ENCODE measurements around the gene AKAP10. TPM values are rescaled to one million over a fixed set of nuclear protein-coding genes. Genes with fewer than 3 reads are reported as not detected.

AKAP10 gene
- polyA plus RNA-seq, 4 donors = 5.4 to 20.7 (median 7.2) TPM

GRCh38 chr17:20010099-20010863 lies 32.7 kb upstream of the AKAP10 start:
- H3K4me1 ChIP-seq (ENCODE audit: control insufficient read depth in 3 of 3, insufficient read depth in 2 of 3, low read depth in 1 of 3, low read length in 2 of 3) = peaks cover 0 to 6% (median 0%) of the 10 kb centered on the region in 3 donors
- FAIRE-seq (no peak), DNase-seq (peak; percentile 45 to 50)
- H3K27me3 ChIP-seq (ENCODE audit: control insufficient read depth in 3 of 3, insufficient read depth in 3 of 3, low read length in 3 of 3) = peaks cover 0 to 17% (median 1%) of the 10 kb centered on the region in 3 donors
- peaks cover 0 to 3% of the 10 kb centered on the region in 2 donors for H3K9me3 ChIP-seq (ENCODE audit: control insufficient read depth in 2 of 2, insufficient read depth in 1 of 2, low read depth in 1 of 2, low read length in 1 of 2)
- 18 to 20% (median 18%) methylated on average over 11 of the region's 11 CpGs for WGBS, 3 donors
- no peak overlapping the region for H3K27ac ChIP-seq (ENCODE audit: low read depth in 1 of 3, low read length in 2 of 3)
- peak overlapping the region in 1 of 3 donors; percentile 66 for H3K4me3 ChIP-seq (ENCODE audit: low read depth in 1 of 3, low read length in 3 of 3)
- H3K36me3 ChIP-seq (ENCODE audit: control insufficient read depth in 3 of 3, insufficient read depth in 2 of 3, low read depth in 1 of 3, low read length in 3 of 3) = no peaks in the 10 kb centered on the region

GRCh38 chr17:20009302-20010098 lies 31.9 kb upstream of the AKAP10 start, which contains the start of gene SPECC1:
Gene SPECC1, plus strand, starts transcription at chr17:20009359. Its CDS starts 87,293 bp downstream, at chr17:20096652.
- WGBS, 3 donors = 0 to 1% (median 0%) methylated on average over 41 to 96 of the region's 96 CpGs
- peaks cover 0 to 3% of the 10 kb centered on the region in 2 donors for H3K9me3 ChIP-seq (ENCODE audit: control insufficient read depth in 2 of 2, insufficient read depth in 1 of 2, low read depth in 1 of 2, low read length in 1 of 2)
- DNase-seq (peak; percentile 63 to 89), FAIRE-seq (no peak)
- peak within 1 kb of the TSS; percentile 35 to 66 (median 66) for H3K4me3 ChIP-seq (ENCODE audit: low read depth in 1 of 3, low read length in 3 of 3)
- H3K27me3 ChIP-seq (ENCODE audit: control insufficient read depth in 3 of 3, insufficient read depth in 3 of 3, low read length in 3 of 3) = peaks cover 0 to 17% (median 1%) of the 10 kb centered on the region in 3 donors
- peaks cover 0 to 6% (median 0%) of the 10 kb centered on the region in 3 donors for H3K4me1 ChIP-seq (ENCODE audit: control insufficient read depth in 3 of 3, insufficient read depth in 2 of 3, low read depth in 1 of 3, low read length in 2 of 3)
- H3K36me3 ChIP-seq (ENCODE audit: control insufficient read depth in 3 of 3, insufficient read depth in 2 of 3, low read depth in 1 of 3, low read length in 3 of 3) = no peaks in the 10 kb centered on the region
- H3K27ac ChIP-seq (ENCODE audit: low read depth in 1 of 3, low read length in 2 of 3) = peak within 1 kb of the TSS in 1 of 3 donors; percentile 46

- Histone ChIP-seq H3K36me3 (ENCODE audit: control insufficient read depth in 3 of 3, insufficient read depth in 2 of 3, low read depth in 1 of 3, low read length in 3 of 3) (no peaks in the 10 kb centered on the region), H3K4me1 (ENCODE audit: control insufficient read depth in 3 of 3, insufficient read depth in 2 of 3, low read depth in 1 of 3, low read length in 2 of 3) (peaks cover 0 to 6% (median 0%) of the 10 kb centered on the region in 3 donors), H3K9me3 (ENCODE audit: control insufficient read depth in 2 of 2, insufficient read depth in 1 of 2, low read depth in 1 of 2, low read length in 1 of 2) (peaks cover 0 to 3% of the 10 kb centered on the region in 2 donors), H3K27me3 (ENCODE audit: control insufficient read depth in 3 of 3, insufficient read depth in 3 of 3, low read length in 3 of 3) (peaks cover 0 to 17% (median 1%) of the 10 kb centered on the region in 3 donors), H3K27ac (ENCODE audit: low read depth in 1 of 3, low read length in 2 of 3) (no peak overlapping the region), H3K4me3 (ENCODE audit: low read depth in 1 of 3, low read length in 3 of 3) (peak overlapping the region; percentile 35 to 66 (median 66))
- FAIRE-seq = no peak
- WGBS, 3 donors = 0 to 2% (median 1%) methylated on average over 14 to 18 of the region's 18 CpGs
- DNase-seq = no peak
Observed at GRCh38 chr17:20009052-20009301, 31.3 kb upstream of the AKAP10 start.

GRCh38 chr17:20008242-20009051 lies 30.8 kb upstream of the AKAP10 start:
- H3K4me1 ChIP-seq (ENCODE audit: control insufficient read depth in 3 of 3, insufficient read depth in 2 of 3, low read depth in 1 of 3, low read length in 2 of 3) = peaks cover 0 to 6% (median 0%) of the 10 kb centered on the region in 3 donors
- no peaks in the 10 kb centered on the region for H3K36me3 ChIP-seq (ENCODE audit: control insufficient read depth in 3 of 3, insufficient read depth in 2 of 3, low read depth in 1 of 3, low read length in 3 of 3)
- FAIRE-seq (no peak), DNase-seq (peak in 1 of 2 donors; percentile 15)
- peak overlapping the region; percentile 35 to 66 (median 66) for H3K4me3 ChIP-seq (ENCODE audit: low read depth in 1 of 3, low read length in 3 of 3)
- H3K9me3 ChIP-seq (ENCODE audit: control insufficient read depth in 2 of 2, insufficient read depth in 1 of 2, low read depth in 1 of 2, low read length in 1 of 2) = peaks cover 0 to under 1% of the 10 kb centered on the region in 2 donors
- peaks cover 0 to 16% (median 0%) of the 10 kb centered on the region in 3 donors for H3K27me3 ChIP-seq (ENCODE audit: control insufficient read depth in 3 of 3, insufficient read depth in 3 of 3, low read length in 3 of 3)
- 25 to 29% (median 26%) methylated on average over 34 to 35 of the region's 35 CpGs for WGBS, 3 donors
- no peak overlapping the region for H3K27ac ChIP-seq (ENCODE audit: low read depth in 1 of 3, low read length in 2 of 3)

- no peak for FAIRE-seq
- no peak overlapping the region for H3K27ac ChIP-seq (ENCODE audit: low read depth in 1 of 3, low read length in 2 of 3)
- no peak for DNase-seq
Observed at GRCh38 chr17:19996502-19996901, 18.9 kb upstream of the AKAP10 start.

GRCh38 chr17:19996086-19996485 lies 18.5 kb upstream of the AKAP10 start:
- no peak overlapping the region for H3K27ac ChIP-seq (ENCODE audit: low read depth in 1 of 3, low read length in 2 of 3)
- no peaks in the 10 kb centered on the region for H3K4me1 ChIP-seq (ENCODE audit: control insufficient read depth in 3 of 3, insufficient read depth in 2 of 3, low read depth in 1 of 3, low read length in 2 of 3)
- H3K9me3 ChIP-seq (ENCODE audit: control insufficient read depth in 2 of 2, insufficient read depth in 1 of 2, low read depth in 1 of 2, low read length in 1 of 2) = no peaks in the 10 kb centered on the region
- no peaks in the 10 kb centered on the region for H3K36me3 ChIP-seq (ENCODE audit: control insufficient read depth in 3 of 3, insufficient read depth in 2 of 3, low read depth in 1 of 3, low read length in 3 of 3)
- 35 to 83% (median 62%) methylated on average over 1 of the region's 1 CpG for WGBS, 3 donors
- DNase-seq (no peak), FAIRE-seq (no peak)
- H3K27me3 ChIP-seq (ENCODE audit: control insufficient read depth in 3 of 3, insufficient read depth in 3 of 3, low read length in 3 of 3) = peaks cover 0 to 4% (median 0%) of the 10 kb centered on the region in 3 donors
- H3K4me3 ChIP-seq (ENCODE audit: low read depth in 1 of 3, low read length in 3 of 3) = no peak overlapping the region

More at GRCh38 chr17:19996502-19996901, 18.9 kb upstream of the AKAP10 start:
- Histone ChIP-seq H3K4me1 (ENCODE audit: control insufficient read depth in 3 of 3, insufficient read depth in 2 of 3, low read depth in 1 of 3, low read length in 2 of 3) (no peaks in the 10 kb centered on the region), H3K9me3 (ENCODE audit: control insufficient read depth in 2 of 2, insufficient read depth in 1 of 2, low read depth in 1 of 2, low read length in 1 of 2) (no peaks in the 10 kb centered on the region), H3K36me3 (ENCODE audit: control insufficient read depth in 3 of 3, insufficient read depth in 2 of 3, low read depth in 1 of 3, low read length in 3 of 3) (no peaks in the 10 kb centered on the region), H3K27me3 (ENCODE audit: control insufficient read depth in 3 of 3, insufficient read depth in 3 of 3, low read length in 3 of 3) (peaks cover 0 to 4% (median 0%) of the 10 kb centered on the region in 3 donors), H3K4me3 (ENCODE audit: low read depth in 1 of 3, low read length in 3 of 3) (no peak overlapping the region)
- WGBS, 3 donors = 32 to 51% (median 37%) methylated on average over 5 of the region's 5 CpGs

- peaks cover 0 to 4% (median 0%) of the 10 kb centered on the region in 3 donors for H3K27me3 ChIP-seq (ENCODE audit: control insufficient read depth in 3 of 3, insufficient read depth in 3 of 3, low read length in 3 of 3)
- H3K27ac ChIP-seq (ENCODE audit: low read depth in 1 of 3, low read length in 2 of 3) = no peak overlapping the region
- H3K36me3 ChIP-seq (ENCODE audit: control insufficient read depth in 3 of 3, insufficient read depth in 2 of 3, low read depth in 1 of 3, low read length in 3 of 3) = no peaks in the 10 kb centered on the region
- no peak overlapping the region for H3K4me3 ChIP-seq (ENCODE audit: low read depth in 1 of 3, low read length in 3 of 3)
- FAIRE-seq = no peak
- H3K9me3 ChIP-seq (ENCODE audit: control insufficient read depth in 2 of 2, insufficient read depth in 1 of 2, low read depth in 1 of 2, low read length in 1 of 2) = no peaks in the 10 kb centered on the region
- peak; percentile 84 to 92 for DNase-seq
- 21 to 28% (median 22%) methylated on average over 24 of the region's 24 CpGs for WGBS, 3 donors
- no peaks in the 10 kb centered on the region for H3K4me1 ChIP-seq (ENCODE audit: control insufficient read depth in 3 of 3, insufficient read depth in 2 of 3, low read depth in 1 of 3, low read length in 2 of 3)
Observed at GRCh38 chr17:19992803-19993713, 15.4 kb upstream of the AKAP10 start.

Data from small intestine (tissue), 7 donors.